Measurements from ENCODE around the gene GTF2IRD1. TPM values are rescaled to one million over a fixed set of nuclear protein-coding genes. Genes with fewer than 3 reads are reported as not detected.
"Not testable (repeated sequence)": the region's sequence is repeated elsewhere in the genome, so short reads cannot be mapped to it uniquely, and the experiment has no call there.

Gene GTF2IRD1
- total RNA-seq, 1 donor from 2014 or later, result 6.7 TPM

DNA sequence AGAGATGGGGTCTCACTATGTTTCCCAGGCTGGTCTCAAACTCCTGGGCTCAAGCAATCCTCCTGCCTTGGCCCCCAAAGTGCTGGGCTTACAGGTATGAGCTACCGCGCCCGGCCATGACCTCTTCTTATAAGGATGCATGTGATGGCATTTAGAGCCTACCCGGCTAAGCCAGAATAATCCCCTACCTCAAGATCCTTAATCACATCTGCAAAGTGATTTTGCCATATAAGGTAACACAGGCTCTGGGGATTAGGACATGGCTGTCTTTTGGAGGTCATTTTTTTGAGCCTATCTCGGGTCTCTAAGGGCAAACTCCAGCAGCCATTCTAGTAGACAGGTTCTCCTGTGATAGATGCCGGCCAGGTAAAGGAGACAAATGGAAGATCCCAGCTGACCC is 39.6 kb downstream of the GTF2IRD1 start:
- DNase-seq (ENCODE audit: low read depth, low spot score), result no peak

DNA sequence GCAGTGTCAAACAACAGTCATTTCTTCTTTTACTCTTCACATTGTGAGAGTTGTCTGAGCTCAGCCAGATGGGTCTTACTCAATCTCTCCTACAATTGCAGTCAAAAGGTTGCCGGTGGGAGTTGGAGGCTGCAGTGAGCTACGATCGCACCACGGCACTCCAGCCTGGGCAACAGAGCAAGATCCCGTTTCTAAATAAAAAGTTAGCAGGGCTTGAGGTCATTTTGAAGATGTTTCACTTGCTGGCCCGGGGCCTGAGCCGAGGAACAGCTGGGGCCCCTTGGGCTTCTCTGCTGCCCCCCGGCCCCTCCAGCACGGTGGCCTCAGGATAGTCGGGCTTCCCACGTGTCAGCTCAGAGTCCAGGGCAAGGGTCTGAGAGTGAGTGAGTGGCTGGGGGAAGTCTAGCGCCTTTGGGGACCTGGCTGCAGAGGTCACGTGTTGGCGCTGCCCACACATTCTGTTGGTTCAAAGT is 40.4 kb downstream of the GTF2IRD1 start:
- no peak for DNase-seq (ENCODE audit: low read depth, low spot score)

DNA sequence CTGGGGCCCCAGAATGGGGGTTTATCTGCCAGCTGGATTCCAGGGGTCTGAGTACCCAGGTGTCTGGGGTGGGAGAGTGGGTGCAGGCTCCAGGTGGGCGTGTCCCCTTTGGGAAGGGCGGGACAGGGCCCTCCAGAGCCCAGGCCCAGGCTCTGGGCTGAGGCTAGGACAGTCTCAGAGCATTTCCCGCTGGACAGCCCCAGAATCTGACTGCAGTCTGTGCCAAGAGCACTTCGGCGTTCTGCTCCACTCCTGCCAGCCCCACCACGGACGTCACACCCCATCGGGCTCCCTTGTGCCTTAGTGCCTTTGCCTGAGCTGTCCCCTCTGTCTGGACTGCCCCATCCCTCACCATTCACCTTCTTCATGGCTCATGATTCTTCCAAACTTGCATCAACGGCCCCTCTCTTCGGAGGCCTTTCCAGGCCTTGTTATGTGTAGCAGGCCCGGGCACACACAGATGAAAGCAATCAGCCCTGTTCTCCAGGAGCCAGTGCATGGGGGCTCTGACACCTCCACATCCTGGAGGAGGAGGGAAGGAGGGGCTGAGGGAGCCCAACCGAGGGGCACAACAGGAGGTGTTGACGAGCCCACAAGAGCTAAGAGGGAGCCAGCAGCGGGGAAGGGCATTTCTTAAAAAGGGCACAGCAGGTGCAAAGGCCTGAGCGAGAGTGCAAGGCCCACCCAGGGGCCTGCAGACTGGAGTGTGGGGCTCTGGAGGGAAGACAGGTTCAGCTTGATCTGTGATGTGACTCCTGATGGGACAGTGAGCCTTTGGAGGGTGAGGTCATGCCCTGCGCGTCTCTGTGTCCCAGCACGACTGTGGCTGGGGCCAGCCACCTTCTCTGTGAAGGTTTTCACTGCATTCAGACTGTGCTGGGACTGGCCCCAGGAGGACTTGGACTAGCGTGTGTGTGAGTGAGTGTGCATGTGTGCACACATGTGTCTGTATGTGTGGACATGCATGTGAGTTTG is 41.7 kb downstream of the GTF2IRD1 start:
- no peak for DNase-seq (ENCODE audit: low read depth, low spot score)

- no peak for DNase-seq (ENCODE audit: low read depth, low spot score)
Observed at GRCh38 chr7:74496272-74496671, 42.6 kb downstream of the GTF2IRD1 start.

DNA sequence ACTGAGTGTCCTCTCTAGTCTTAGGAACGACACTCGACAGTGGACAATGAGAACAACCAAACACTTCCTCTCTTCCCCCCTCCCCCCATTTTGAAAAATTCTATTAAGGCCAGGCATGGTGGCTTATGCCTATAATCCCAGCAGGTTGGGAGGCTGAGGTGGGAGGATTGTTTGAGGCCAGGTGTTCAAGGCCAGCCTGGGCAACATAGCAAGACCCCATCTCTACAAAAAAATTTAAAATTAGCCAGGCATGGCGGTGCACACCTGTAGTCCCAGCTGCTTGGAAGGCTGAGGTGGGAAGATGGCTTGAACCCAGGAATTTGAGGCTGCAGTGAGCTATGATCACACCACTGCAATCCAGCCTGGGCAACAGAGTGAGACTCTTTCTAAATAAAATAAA is 43.1 kb downstream of the GTF2IRD1 start:
- not testable (repeated sequence) for DNase-seq (ENCODE audit: low read depth, low spot score)

DNA sequence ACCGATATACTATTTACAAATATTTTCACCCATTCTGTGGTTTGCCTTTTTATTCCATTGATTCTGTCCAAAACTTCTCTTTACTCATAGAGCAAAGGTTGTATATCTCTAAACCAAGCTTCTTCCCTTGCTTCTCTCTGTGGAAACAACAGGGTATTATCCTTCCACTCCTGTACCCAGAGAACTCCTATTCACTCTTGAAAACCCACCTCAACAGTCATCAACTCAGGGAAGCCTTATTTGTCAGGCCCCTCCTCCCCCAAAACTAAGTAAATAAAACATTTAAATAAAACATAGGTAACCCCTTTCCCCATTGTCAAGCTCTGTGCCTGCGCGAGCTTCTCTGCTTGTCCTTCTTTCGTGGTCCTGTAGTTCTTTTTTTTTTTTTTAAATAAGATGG is 44.6 kb downstream of the GTF2IRD1 start:
- no peak for DNase-seq (ENCODE audit: low read depth, low spot score)

GRCh38 chr7:74498996-74499834 is 45.5 kb downstream of the GTF2IRD1 start:
- DNase-seq (ENCODE audit: low read depth, low spot score), result no peak

DNA sequence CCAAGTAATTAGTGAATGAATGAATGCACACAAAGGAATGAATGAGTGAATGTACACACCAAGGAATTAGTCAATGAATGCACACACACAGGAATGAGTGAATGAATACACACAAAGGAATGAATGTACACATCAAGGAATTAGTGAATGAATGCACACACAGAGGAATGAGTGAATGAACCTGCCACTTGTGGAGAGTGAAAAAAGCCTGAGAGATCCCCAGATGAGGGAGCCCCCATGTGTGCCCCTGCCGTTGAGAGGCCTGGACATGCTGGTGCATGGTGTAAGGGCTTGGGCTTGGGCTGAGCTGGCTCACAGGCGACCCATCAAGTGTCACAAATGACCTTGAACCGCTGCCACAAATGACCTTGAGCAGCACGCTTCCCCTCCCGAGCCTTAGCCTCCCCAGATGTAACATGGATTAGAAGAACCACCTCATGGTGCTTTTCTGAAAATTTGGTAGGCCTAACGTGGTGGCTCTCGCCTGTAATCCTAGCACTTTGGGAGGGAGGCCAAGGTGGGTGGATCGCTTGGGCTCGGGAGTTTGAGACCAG is 46.2 kb downstream of the GTF2IRD1 start:
- DNase-seq (ENCODE audit: low read depth, low spot score), result no peak

DNA sequence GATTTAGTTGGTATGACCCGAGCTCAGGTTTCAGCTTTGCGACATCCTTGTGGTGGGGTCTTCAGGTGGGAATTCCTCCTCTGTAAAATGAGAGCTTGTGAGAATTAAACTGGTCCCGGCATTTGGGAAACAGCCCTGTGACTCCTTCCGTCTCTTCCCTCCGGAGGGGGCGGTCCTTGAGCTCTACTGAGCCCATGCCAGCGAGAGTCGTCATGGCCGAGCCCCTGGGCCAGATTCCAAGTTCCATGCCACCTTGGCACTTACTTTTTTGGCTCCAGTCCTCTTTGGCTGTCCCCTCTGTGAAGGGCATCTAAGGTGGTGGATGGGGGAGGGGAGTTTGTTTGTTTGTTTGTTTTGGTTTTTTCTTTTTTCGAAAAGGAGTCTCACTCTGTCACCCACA is 47.6 kb downstream of the GTF2IRD1 start:
- DNase-seq (ENCODE audit: low read depth, low spot score), result no peak

DNA sequence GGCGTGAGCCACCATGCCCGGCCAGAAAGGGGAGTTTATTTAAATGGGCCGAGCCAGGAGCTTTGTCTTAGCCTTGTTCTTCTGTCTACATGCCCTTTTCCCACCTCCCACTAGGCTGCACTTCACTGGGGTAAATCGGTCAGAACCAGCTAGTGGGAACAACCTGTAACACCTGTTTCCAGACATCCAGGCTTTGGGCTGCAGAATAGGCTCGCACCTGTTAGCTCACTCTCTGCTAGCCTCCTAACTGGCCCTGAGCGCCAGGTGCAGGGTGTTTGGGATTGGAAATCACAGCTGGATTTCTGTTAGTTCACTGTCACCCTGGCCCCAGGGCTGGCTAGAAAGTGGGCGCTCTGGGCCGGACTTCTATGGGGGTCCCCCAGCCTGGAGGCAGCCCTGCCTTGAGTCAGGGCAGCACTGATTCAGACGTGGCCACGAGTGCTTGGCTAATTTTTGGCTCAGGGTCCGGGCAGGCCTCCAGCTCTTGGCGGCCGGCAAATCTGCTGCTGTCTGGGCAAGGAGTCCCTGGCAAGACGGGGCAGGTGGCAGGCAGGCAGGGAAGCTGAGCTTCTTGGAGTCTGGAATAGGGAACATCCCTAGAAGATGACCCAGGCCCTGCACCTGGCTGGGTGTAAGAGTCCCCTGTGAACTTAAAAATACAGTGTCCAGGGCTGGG is 48.6 kb downstream of the GTF2IRD1 start:
- no peak for DNase-seq (ENCODE audit: low read depth, low spot score)

- no peak for DNase-seq (ENCODE audit: low read depth, low spot score)
Observed at GRCh38 chr7:74503061-74503460, 49.4 kb downstream of the GTF2IRD1 start.

DNA sequence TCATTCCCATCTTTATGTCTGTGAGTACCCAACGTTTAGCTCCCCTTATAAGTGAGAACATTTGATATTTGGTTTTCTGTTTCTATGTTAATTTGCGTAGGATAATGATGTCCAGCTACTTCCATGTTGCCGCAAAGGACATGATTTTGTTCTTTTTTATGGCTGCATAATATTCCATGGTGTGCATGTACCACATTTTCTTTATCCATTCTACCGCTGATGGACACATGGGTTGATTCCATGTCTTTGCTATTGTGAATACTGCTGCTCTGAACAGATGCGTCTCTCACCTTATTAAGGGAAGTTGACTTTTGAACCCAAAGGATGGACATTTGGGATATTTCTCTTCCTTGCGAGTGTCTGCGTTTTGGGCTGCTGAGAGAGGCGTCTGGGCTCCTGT is 50.2 kb downstream of the GTF2IRD1 start:
- no peak for DNase-seq (ENCODE audit: low read depth, low spot score)

GRCh38 chr7:74505471-74506324 is 52.0 kb downstream of the GTF2IRD1 start:
- no peak for DNase-seq (ENCODE audit: low read depth, low spot score)

GRCh38 chr7:74506325-74506724 is 52.6 kb downstream of the GTF2IRD1 start:
- DNase-seq (ENCODE audit: low read depth, low spot score), result no peak

GRCh38 chr7:74507538-74508319 is 54.0 kb downstream of the GTF2IRD1 start:
- no peak for DNase-seq (ENCODE audit: low read depth, low spot score)

GRCh38 chr7:74509453-74509852 is 55.7 kb downstream of the GTF2IRD1 start:
- not testable (repeated sequence) for DNase-seq (ENCODE audit: low read depth, low spot score)

DNA sequence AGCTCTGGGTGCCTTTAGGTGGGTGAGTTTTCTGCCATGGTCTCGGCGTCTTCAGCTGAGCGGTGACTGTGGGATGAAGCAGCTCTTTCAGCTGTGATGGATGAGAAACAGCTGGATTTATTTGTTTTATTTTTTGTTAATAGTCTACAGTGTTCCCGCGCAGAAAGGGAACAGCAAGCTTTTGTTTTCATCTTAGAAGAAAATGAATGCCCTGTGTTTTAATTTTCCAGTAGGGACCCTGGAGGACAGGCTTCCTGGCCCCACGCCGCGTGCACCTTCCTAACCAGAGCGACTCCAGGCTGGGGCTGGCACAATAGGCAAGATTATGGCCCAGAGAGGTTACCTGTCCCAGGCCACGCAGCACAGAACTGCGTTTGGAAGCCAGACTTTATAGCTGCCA is 57.6 kb downstream of the GTF2IRD1 start:
- DNase-seq (ENCODE audit: low read depth, low spot score), result no peak

GRCh38 chr7:74512762-74513161 is 59.1 kb downstream of the GTF2IRD1 start:
- DNase-seq (ENCODE audit: low read depth, low spot score), result no peak

- no peak for DNase-seq (ENCODE audit: low read depth, low spot score)
Observed at GRCh38 chr7:74514131-74514591, 60.5 kb downstream of the GTF2IRD1 start.
